Upper lobe of left lung (tissue), 4 donors: ENCODE data around the gene BCAS3.

ENCODE experiments used
- POLR2AphosphoS5 ChIP-seq, 2 donors: sonication (generic); formaldehyde crosslinking; IDR thresholded peaks; one replicate each; pipeline ENCODE4 v1.5.1; 2017; ENCODE audit warnings: antibody characterized with exemption in 2 of 2
- TF ChIP-seq, protein P1 (sequence below), 6 experiments: fragments of 450-650 bp in 4 of 6; fragments of 200-600 bp in 2 of 6; sonication (generic) in 2 of 6; IDR thresholded peaks; one replicate each; pipeline ENCODE4 v1.5.1; 2016 to 2019; ENCODE audit warnings: antibody characterized with exemption in 6 of 6

DNA sequence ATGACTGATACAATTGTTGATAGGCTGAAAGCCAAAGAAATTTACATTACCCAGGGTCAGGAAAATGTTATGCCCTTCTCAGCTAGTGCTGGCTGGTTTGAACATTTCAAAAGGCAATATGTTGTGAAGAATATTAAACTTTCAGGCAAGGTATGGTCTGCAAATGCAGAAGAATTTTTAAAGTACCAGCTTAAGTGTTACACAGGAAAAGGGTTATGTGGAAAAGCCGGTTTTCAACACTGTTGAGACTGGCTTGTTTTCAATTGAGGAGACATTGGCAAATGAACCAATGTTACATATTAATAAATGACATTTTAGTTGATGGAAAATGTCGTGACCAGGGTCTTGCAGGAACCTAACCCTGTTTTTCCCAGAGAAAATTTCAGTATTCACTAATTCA is 506.1 kb downstream of the BCAS3 start:
- TF ChIP-seq POLR2AphosphoS5 (IDR thresholded peaks at IDR 0.05), result no peak
- TF ChIP-seq, protein P1, sequence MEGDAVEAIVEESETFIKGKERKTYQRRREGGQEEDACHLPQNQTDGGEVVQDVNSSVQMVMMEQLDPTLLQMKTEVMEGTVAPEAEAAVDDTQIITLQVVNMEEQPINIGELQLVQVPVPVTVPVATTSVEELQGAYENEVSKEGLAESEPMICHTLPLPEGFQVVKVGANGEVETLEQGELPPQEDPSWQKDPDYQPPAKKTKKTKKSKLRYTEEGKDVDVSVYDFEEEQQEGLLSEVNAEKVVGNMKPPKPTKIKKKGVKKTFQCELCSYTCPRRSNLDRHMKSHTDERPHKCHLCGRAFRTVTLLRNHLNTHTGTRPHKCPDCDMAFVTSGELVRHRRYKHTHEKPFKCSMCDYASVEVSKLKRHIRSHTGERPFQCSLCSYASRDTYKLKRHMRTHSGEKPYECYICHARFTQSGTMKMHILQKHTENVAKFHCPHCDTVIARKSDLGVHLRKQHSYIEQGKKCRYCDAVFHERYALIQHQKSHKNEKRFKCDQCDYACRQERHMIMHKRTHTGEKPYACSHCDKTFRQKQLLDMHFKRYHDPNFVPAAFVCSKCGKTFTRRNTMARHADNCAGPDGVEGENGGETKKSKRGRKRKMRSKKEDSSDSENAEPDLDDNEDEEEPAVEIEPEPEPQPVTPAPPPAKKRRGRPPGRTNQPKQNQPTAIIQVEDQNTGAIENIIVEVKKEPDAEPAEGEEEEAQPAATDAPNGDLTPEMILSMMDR (IDR thresholded peaks at IDR 0.05), result no peak
